IgD-negative memory B cell (primary cell): ENCODE measurements around the gene NHLRC4. TPM values are rescaled to one million over a fixed set of nuclear protein-coding genes. Genes with fewer than 3 reads are reported as not detected.
"Not testable (repeated sequence)": the region's sequence is repeated elsewhere in the genome, so short reads cannot be mapped to it uniquely, and the experiment has no call there.

Source experiments
- H3K27ac Mint-ChIP-seq, 3 donors: one replicate each; pipeline ENCODE4 v1.8.0; 2020 to 2022; ENCODE audit warnings: mild to moderate bottlenecking in 3 of 3, mixed read lengths in 3 of 3, moderate library complexity in 1 of 3
- H3K27me3 Mint-ChIP-seq: one replicate; pipeline ENCODE4 v1.8.0; 2021; ENCODE audit warnings: mixed read lengths
- H3K36me3 Mint-ChIP-seq: one replicate; pipeline ENCODE4 v1.8.0; 2020; ENCODE audit warnings: mild to moderate bottlenecking, mixed read lengths
- H3K4me1 Mint-ChIP-seq, 3 donors: one replicate each; pipeline ENCODE4 v1.8.0; 2020 to 2022; ENCODE audit warnings: mixed read lengths in 3 of 3, mild to moderate bottlenecking in 1 of 3
- H3K4me3 Mint-ChIP-seq, 4 donors: one replicate each; pipeline ENCODE4 v1.8.0; 2020 to 2022; ENCODE audit warnings: mild to moderate bottlenecking in 4 of 4, mixed read lengths in 4 of 4, moderate library complexity in 3 of 4
- H3K9me3 Mint-ChIP-seq, 3 donors: one replicate each; pipeline ENCODE4 v1.8.0; 2020 to 2021; ENCODE audit warnings: mixed read lengths in 3 of 3, mild to moderate bottlenecking in 1 of 3
- polyA plus RNA-seq: library from polyadenylated mRNA; unstranded; fragments of 300-500 nt; fragmentation: Illumina TruSeq; gene quantifications from one replicate; pipeline ENCODE4 v1.2.3, GENCODE V29; 2021

The NHLRC4 gene
- polyA plus RNA-seq, 1 donor from 2014 or later = 4.5 TPM

DNA sequence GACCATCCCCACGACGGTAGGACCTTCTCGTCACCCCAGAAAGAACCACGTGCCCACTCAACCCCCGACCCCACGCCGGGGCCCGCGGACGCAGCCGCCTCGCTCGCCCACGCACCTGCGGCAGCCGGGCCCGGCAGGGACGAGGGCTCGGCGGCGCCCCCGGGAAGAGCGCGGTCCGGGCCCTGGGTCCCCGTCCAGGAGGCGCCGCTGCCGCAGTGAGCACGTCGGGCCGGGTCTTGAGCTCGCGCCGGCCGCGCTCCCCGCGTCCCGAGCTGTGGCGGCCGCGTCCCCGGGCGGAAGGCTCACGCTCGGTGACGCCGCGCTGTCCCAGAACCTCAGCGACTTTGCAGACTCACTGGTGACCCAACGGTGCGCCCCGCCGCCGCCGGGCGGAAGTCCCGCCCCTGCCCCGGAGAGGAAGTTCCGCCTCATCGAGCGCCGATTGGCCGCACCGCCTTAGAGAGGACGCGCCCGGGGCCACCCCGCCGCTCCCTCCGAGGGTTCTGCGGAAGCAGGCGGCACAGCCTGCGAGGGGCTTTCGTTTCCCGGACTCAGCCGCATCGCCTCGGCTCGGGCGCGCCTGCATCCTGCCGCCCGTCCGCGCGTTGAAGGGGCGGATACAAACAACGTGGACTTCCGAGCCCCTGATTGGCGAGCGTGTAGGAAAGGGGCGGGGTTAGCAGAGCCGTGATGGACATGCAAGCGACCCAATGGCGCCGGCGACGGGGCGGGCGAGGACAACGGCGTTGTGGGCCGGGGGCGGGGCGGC, 22.3 kb downstream of the NHLRC4 start:
- Mint-ChIP-seq H3K36me3 (no peaks in the 10 kb centered on the region), H3K9me3 (no peaks in the 10 kb centered on the region), H3K27ac (peak overlapping the region; percentile 90 to 99 (median 97)), H3K27me3 (no peaks in the 10 kb centered on the region), H3K4me1 (peaks cover 5 to 25% (median 16%) of the 10 kb centered on the region in 3 donors), H3K4me3 (peak overlapping the region; percentile 88 to 99 (median 97))

DNA sequence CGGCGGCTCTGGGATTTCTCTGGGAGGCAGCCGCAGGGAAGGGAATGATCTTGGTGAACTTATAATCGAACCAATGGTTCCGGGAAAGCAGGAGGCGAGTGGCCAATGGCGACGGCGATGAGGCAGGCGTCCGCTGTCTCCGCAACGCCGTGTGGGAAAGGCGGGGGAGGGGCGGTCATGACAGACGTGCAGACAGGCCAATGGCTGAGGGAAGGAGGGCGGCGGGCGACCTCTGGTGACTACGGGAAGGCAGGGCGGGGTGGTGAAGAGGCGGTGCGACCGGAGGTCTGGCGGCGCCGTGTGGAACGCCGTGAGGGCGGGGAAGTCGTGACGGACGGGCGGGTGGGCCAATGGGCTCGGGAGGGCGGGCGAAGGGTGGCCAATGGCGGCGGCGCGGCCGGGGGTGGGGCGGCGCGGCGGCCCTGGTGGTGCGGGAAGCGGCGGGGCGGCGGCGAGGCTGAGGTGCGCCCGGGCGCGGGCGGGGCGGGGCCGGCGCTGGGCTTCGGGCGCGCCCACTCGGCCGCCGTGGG, 22.9 kb downstream of the NHLRC4 start, which contains the start of gene RAB40C:
Gene RAB40C, plus strand, starts transcription at position 409 of the 530 bp plus-strand sequence. CDS start 226 bp downstream, outside the sequence.
- peaks cover 5 to 27% (median 16%) of the 10 kb centered on the region in 3 donors for H3K4me1 Mint-ChIP-seq
- H3K4me3 Mint-ChIP-seq = peak within 1 kb of the TSS; percentile 88 to 99 (median 97)
- no peaks in the 10 kb centered on the region for H3K36me3 Mint-ChIP-seq
- no peaks in the 10 kb centered on the region for H3K9me3 Mint-ChIP-seq
- H3K27me3 Mint-ChIP-seq = no peaks in the 10 kb centered on the region
- H3K27ac Mint-ChIP-seq = peak within 1 kb of the TSS; percentile 90 to 99 (median 97)

GRCh38 chr16:590188-590814, 23.5 kb downstream of the NHLRC4 start:
- Mint-ChIP-seq H3K4me1 (peaks cover 5 to 27% (median 17%) of the 10 kb centered on the region in 3 donors), H3K27ac (peak overlapping the region; percentile 56 to 97 (median 81)), H3K36me3 (no peaks in the 10 kb centered on the region), H3K27me3 (no peaks in the 10 kb centered on the region), H3K4me3 (peak overlapping the region; percentile 78 to 94 (median 87)), H3K9me3 (no peaks in the 10 kb centered on the region)

DNA sequence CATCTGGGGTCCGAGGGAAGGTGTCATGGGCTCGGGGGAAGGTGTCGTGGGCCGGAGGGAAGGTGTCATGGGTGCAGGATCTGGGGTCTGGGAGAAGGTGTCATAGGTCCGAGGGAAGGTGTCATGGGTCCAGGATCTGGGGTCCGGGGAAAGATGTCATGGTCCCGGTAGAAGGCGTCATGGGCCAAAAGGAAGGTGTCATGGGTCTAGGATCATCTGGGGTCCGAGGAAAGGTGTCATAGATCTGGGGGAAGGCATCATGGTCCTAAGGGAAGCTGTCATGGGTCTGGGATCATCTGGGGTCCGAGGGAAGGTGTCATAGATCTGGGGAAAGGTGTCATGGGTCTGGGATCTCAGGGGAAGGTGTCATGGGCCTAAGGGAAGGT, 24.0 kb downstream of the NHLRC4 start:
- Mint-ChIP-seq H3K9me3 (no peaks in the 10 kb centered on the region), H3K27ac (peak overlapping the region; percentile 56 to 81 (median 72)), H3K36me3 (no peaks in the 10 kb centered on the region), H3K4me1 (peaks cover 5 to 27% (median 17%) of the 10 kb centered on the region in 3 donors), H3K27me3 (no peaks in the 10 kb centered on the region), H3K4me3 (peak overlapping the region; percentile 78 to 94 (median 87))

DNA sequence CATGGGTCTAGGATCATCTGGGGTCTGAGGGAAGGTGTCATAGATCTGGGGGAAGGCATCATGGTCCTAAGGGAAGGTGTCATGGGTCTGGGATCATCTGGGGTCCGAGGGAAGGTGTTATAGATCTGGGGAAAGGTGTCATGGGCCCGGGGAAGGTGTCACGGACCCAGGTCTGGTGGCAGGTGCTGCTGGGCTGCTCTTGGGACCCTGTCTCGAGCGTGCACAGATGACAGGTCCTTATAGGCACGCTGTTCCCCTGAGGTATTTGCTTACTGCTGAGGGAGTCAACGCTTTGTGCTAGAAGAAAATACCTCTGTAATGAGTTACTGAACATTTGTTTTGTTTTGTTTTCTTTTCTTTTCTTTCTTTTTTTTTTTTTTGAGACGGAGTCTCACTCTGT, 24.4 kb downstream of the NHLRC4 start:
- Mint-ChIP-seq H3K9me3 (no peaks in the 10 kb centered on the region), H3K27me3 (no peaks in the 10 kb centered on the region), H3K4me1 (peaks cover 5 to 29% (median 21%) of the 10 kb centered on the region in 3 donors), H3K27ac (peak overlapping the region in 1 of 3 donors; percentile 56), H3K36me3 (no peaks in the 10 kb centered on the region), H3K4me3 (peak overlapping the region; percentile 78 to 94 (median 87))

DNA sequence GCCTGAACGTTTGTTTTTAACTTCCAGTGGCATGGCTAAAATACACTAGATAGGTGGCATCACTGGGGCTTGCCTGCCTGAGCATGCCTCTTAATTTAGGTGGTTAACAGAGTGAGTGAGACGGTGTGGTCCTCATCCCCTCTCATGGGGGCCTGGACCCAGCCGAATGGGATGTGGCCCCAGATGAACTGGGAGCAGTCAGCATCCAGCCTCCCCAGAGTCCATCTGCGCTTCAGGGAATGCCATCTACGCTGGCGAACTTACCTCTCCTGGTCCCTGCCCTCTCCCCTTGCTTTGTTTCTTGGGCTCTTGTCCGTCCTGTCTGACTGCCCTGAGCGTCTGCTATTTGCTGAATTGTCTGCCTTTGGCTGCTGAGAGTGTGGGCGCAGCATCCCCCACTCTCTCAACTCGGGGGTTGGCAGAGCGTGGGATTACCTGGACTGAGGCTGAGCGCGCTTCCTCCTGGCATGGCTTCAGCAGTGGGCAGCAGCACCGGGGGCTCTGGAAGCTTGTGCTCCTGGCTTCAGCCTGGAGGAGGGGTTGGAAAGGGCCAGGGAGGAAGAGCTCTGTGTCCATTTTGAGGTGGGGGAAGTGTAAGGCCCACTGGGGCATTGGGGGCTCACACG, 25.2 kb downstream of the NHLRC4 start:
- peak overlapping the region; percentile 38 to 90 (median 75) for H3K4me3 Mint-ChIP-seq
- peaks cover 5 to 29% (median 23%) of the 10 kb centered on the region in 3 donors for H3K4me1 Mint-ChIP-seq
- no peaks in the 10 kb centered on the region for H3K9me3 Mint-ChIP-seq
- peak overlapping the region in 1 of 3 donors; percentile 59 for H3K27ac Mint-ChIP-seq
- H3K36me3 Mint-ChIP-seq = no peaks in the 10 kb centered on the region
- no peaks in the 10 kb centered on the region for H3K27me3 Mint-ChIP-seq

DNA sequence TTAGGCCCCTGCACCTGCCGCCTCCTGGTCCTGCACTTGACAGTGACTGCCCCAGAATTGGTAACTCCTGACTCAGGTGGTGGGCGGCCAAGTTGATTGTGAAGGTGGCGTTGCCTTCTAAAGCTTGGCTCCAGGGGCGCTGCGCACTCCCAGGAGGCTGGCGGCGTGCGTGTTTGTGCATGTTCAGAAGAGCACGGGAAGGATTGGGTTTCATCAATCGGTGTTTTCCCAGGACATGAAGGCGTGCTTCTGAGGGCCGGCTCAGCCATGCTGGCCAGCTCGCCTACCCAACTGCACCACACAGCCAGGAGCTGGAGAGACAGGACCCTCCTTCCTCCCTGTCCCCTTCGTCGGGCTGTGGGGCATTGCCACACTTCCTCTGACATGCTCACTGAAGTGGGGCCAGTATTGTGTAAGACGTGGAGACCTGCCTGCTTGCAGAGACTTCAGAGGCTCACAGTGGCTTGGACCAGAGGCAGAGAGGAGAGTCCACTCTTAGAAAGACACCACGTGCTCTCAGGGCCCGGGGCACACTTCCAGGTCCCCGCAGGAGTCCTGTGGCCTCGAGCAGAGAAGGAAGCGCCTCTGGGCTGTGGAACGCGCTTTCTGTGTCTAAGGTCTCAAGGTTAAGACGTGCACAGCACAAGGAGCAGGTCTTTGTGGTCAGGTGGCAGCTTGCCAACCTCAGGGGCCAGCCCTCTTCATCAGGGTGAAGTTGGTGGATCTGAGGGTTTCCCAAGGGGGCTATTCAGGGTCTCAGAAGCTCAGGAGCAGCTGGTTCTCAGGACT, 25.9 kb downstream of the NHLRC4 start:
- H3K9me3 Mint-ChIP-seq = no peaks in the 10 kb centered on the region
- H3K27me3 Mint-ChIP-seq = no peaks in the 10 kb centered on the region
- H3K4me3 Mint-ChIP-seq = peak overlapping the region in 1 of 4 donors; percentile 78
- no peaks in the 10 kb centered on the region for H3K36me3 Mint-ChIP-seq
- peaks cover 5 to 27% (median 23%) of the 10 kb centered on the region in 3 donors for H3K4me1 Mint-ChIP-seq
- peak overlapping the region; percentile 39 to 75 (median 59) for H3K27ac Mint-ChIP-seq

- peak overlapping the region in 2 of 3 donors; percentile 59 to 75 for H3K27ac Mint-ChIP-seq
- H3K9me3 Mint-ChIP-seq = no peaks in the 10 kb centered on the region
- H3K4me3 Mint-ChIP-seq = peak overlapping the region in 2 of 4 donors; percentile 53 to 78
- no peaks in the 10 kb centered on the region for H3K36me3 Mint-ChIP-seq
- peaks cover 5 to 27% (median 21%) of the 10 kb centered on the region in 3 donors for H3K4me1 Mint-ChIP-seq
- no peaks in the 10 kb centered on the region for H3K27me3 Mint-ChIP-seq
Observed at GRCh38 chr16:593406-593805, 26.6 kb downstream of the NHLRC4 start.

- Mint-ChIP-seq H3K4me3 (peak overlapping the region in 2 of 4 donors; percentile 53 to 78), H3K36me3 (no peaks in the 10 kb centered on the region), H3K27me3 (no peaks in the 10 kb centered on the region), H3K9me3 (no peaks in the 10 kb centered on the region), H3K4me1 (peaks cover 5 to 27% (median 19%) of the 10 kb centered on the region in 3 donors), H3K27ac (peak overlapping the region in 2 of 3 donors; percentile 59 to 75)
Observed at GRCh38 chr16:593807-594206, 27.0 kb downstream of the NHLRC4 start.

GRCh38 chr16:595094-595528, 28.3 kb downstream of the NHLRC4 start:
- no peaks in the 10 kb centered on the region for H3K27me3 Mint-ChIP-seq
- H3K27ac Mint-ChIP-seq = no peak overlapping the region
- no peak overlapping the region for H3K4me3 Mint-ChIP-seq
- H3K4me1 Mint-ChIP-seq = peaks cover 5 to 27% (median 19%) of the 10 kb centered on the region in 3 donors
- H3K36me3 Mint-ChIP-seq = no peaks in the 10 kb centered on the region
- no peaks in the 10 kb centered on the region for H3K9me3 Mint-ChIP-seq

DNA sequence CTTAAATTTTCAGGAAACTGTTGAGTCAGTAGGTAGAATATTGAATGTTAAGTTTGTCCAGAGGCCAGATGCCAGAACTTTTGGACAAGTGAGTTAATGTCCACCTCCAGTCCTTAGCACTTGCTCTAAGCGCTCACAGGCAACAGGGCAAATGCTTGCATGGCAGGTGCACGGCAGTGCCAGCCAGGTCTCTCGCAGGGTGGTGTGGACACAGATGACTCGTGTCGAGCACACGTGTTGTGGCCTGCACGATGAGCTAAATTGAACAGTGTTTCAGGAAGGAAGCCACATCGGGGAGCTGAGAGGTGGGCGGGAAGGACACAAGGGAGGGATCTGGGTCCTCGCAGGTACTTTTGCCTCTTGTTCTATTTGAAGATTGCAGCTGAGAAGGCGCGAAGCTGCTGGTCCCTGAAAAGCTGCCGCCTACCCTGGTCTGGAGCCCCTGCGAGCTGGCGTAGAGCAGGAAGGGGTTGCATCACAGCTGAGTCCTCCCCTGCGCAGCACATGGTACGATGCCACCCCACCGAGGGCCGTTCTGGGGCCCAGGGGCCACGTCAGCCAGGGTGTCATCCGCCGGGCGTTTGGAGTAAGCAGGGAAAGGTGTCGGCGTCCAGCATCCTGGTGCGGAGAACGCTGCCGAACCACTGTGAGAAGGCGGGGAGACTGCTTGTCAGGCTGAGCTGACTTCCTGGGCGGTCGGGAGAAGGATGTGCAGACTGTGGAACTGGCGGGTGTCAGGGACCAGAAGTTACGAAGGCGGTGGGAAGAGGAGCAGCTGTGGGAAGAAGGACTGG, 29.3 kb downstream of the NHLRC4 start:
- Mint-ChIP-seq H3K27me3 (no peaks in the 10 kb centered on the region), H3K27ac (peak overlapping the region in 1 of 3 donors; percentile 82), H3K4me3 (no peak overlapping the region), H3K9me3 (no peaks in the 10 kb centered on the region), H3K36me3 (no peaks in the 10 kb centered on the region), H3K4me1 (peaks cover 5 to 23% (median 14%) of the 10 kb centered on the region in 3 donors)

DNA sequence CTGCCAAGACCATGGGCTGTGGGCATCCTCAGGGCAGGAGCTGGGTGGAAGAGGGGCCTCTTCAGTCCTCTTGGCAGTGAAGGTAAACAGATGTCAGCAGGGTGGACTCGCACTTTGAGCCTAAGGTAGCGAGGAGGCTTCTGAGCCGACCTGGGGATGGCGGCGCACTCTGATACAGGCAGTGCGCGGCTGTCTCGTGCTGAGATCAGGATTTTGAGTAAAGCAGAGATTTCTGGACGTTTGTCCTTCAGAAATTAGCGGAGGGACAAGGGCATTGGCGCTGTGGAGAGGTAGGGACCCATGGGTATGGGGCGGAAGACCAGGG, 29.9 kb downstream of the NHLRC4 start:
- Mint-ChIP-seq H3K27me3 (no peaks in the 10 kb centered on the region), H3K9me3 (no peaks in the 10 kb centered on the region), H3K36me3 (no peaks in the 10 kb centered on the region), H3K27ac (peak overlapping the region in 1 of 3 donors; percentile 82), H3K4me3 (no peak overlapping the region), H3K4me1 (peaks cover 5 to 21% (median 12%) of the 10 kb centered on the region in 3 donors)

GRCh38 chr16:597655-598054, 30.9 kb downstream of the NHLRC4 start:
- not testable (repeated sequence) for H3K27ac Mint-ChIP-seq, H3K27me3 Mint-ChIP-seq, H3K4me3 Mint-ChIP-seq, H3K36me3 Mint-ChIP-seq, H3K9me3 Mint-ChIP-seq
- H3K4me1 Mint-ChIP-seq = peaks cover 5 to 16% (median 12%) of the 10 kb centered on the region in 3 donors
